Activated T-helper 1 cell treated with anti-CD3 and anti-CD28 coated beads, Interleukin-12 subunit alpha, Interleukin-12 subunit beta, Interleukin-2, Interleukin-4 antibody, amounts not matched to agents 30 ng/mL and 10 ng/mL and 1 ng/mL, durations not matched to agents 14 hours and 24 hours and 36 hours (primary cell): ENCODE data around the gene GPR156. TPM values are rescaled to one million over a fixed set of nuclear protein-coding genes. Genes with fewer than 3 reads are reported as not detected.
"Not testable (repeated sequence)": the region's sequence is repeated elsewhere in the genome, so short reads cannot be mapped to it uniquely, and the experiment has no call there.

Experiments used
- DNase-seq: peaks from one replicate; pipeline ENCODE4 v3.0.0; 2021; ENCODE audit warnings: low spot score
- H3K27ac Mint-ChIP-seq: one replicate; pipeline ENCODE4 v1.8.0; 2021; ENCODE audit warnings: mild to moderate bottlenecking, mixed read lengths
- H3K27me3 Mint-ChIP-seq: one replicate; pipeline ENCODE4 v1.8.0; 2022; ENCODE audit warnings: mild to moderate bottlenecking, moderate library complexity, mixed read lengths; ENCODE audit not compliant: insufficient read depth
- H3K36me3 Mint-ChIP-seq: one replicate; pipeline ENCODE4 v1.8.0; 2021; ENCODE audit warnings: low read depth, mixed read lengths
- H3K4me1 Mint-ChIP-seq: one replicate; pipeline ENCODE4 v1.8.0; 2021; ENCODE audit warnings: low read depth, mixed read lengths
- H3K4me3 Mint-ChIP-seq: one replicate; pipeline ENCODE4 v1.8.0; 2021; ENCODE audit warnings: mild to moderate bottlenecking, moderate library complexity, mixed read lengths
- H3K9me3 Mint-ChIP-seq: one replicate; pipeline ENCODE4 v1.8.0; 2021; ENCODE audit warnings: mixed read lengths
- intact Hi-C: fragments of 100-400 bp; cut with micrococcal nuclease; formaldehyde crosslinking; loops from one replicate; pipeline ENCODE4 v1.15.1; 2024
- total RNA-seq: library from RNA; stranded (reverse); gene quantifications from 2 replicates; pipeline ENCODE4 v1.2.3, GENCODE V29; 2022

Gene GPR156
- total RNA-seq, 1 donor from 2014 or later: 0.18 TPM

GRCh38 chr3:120162400-120162799 lies 122.6 kb downstream of the GPR156 start:
- no peak for DNase-seq
- H3K9me3 Mint-ChIP-seq: no peaks in the 10 kb centered on the region
- H3K27ac Mint-ChIP-seq: no peak overlapping the region
- H3K4me1 Mint-ChIP-seq: no peaks in the 10 kb centered on the region
- H3K4me3 Mint-ChIP-seq: no peak overlapping the region
- H3K36me3 Mint-ChIP-seq: no peaks in the 10 kb centered on the region
- H3K27me3 Mint-ChIP-seq: peaks cover 9% of the 10 kb centered on the region
- intact Hi-C loops: no loop called here

- Mint-ChIP-seq H3K27ac (no peak overlapping the region), H3K27me3 (peaks cover 9% of the 10 kb centered on the region), H3K9me3 (no peaks in the 10 kb centered on the region), H3K36me3 (no peaks in the 10 kb centered on the region), H3K4me3 (no peak overlapping the region), H3K4me1 (no peaks in the 10 kb centered on the region)
- no peak for DNase-seq
- intact Hi-C loops: no loop called here
Observed at GRCh38 chr3:120161902-120162301, 123.1 kb downstream of the GPR156 start.

GRCh38 chr3:120160050-120160449 lies 125.0 kb downstream of the GPR156 start:
- DNase-seq: no peak
- Mint-ChIP-seq H3K27ac (no peak overlapping the region), H3K9me3 (peaks cover 12% of the 10 kb centered on the region), H3K36me3 (peaks cover 6% of the 10 kb centered on the region), H3K4me1 (no peaks in the 10 kb centered on the region), H3K27me3 (peaks cover 11% of the 10 kb centered on the region), H3K4me3 (no peak overlapping the region)
- intact Hi-C loops: no loop called here

- peaks cover 8% of the 10 kb centered on the region for H3K27me3 Mint-ChIP-seq
- H3K4me3 Mint-ChIP-seq: no peak overlapping the region
- H3K27ac Mint-ChIP-seq: no peak overlapping the region
- intact Hi-C loops: no loop called here
- H3K9me3 Mint-ChIP-seq: peaks cover 21% of the 10 kb centered on the region
- DNase-seq: no peak
- no peaks in the 10 kb centered on the region for H3K4me1 Mint-ChIP-seq
- H3K36me3 Mint-ChIP-seq: peaks cover 7% of the 10 kb centered on the region
Observed at GRCh38 chr3:120157681-120158080, 127.3 kb downstream of the GPR156 start.

DNA sequence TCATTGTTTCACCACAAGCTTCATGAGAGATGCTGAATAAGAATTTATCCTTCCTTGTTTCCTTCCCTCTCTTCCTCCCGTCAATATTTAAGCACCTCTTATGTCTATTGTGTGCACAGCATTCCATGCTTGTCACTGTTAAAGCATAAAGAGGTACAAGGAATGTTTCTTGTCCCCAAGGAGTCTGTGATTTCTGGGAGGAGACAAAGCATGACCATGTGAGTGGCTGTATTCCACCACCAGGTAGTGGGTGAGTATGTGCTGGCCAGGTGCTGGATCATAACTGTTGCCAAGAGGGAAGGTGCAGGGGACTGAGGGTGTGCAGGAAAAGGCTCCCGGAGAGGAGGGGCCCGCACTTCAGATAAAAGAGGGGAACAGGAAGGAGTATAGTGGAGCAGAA lies 127.9 kb downstream of the GPR156 start:
- DNase-seq: no peak
- peaks cover 8% of the 10 kb centered on the region for H3K27me3 Mint-ChIP-seq
- no peak overlapping the region for H3K4me3 Mint-ChIP-seq

DNA sequence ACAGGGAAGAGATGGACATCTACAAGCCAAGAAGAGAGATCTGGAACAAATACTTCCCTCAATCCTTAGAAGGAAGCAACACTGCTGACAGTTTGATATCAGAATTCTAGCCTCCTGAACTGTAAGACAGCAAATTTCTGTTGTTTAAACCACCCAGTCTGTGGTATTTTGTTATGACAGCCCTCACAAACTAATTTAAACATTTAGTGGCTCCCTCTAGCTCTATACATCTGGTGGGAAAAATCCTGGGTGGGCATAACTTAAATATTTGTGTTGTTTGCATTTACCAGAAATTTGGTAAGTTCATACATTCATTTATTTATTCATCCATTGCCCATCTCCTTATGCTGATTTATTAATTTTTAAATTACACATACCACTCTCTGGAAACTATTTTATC lies 128.3 kb downstream of the GPR156 start:
- no peak overlapping the region for H3K4me3 Mint-ChIP-seq
- peaks cover 21% of the 10 kb centered on the region for H3K9me3 Mint-ChIP-seq
- H3K27ac Mint-ChIP-seq: no peak overlapping the region
- no peak for DNase-seq
- H3K4me1 Mint-ChIP-seq: no peaks in the 10 kb centered on the region
- peaks cover 6% of the 10 kb centered on the region for H3K27me3 Mint-ChIP-seq
- intact Hi-C loops: no loop called here
- H3K36me3 Mint-ChIP-seq: peaks cover 7% of the 10 kb centered on the region

More for the DNA sequence above, 127.9 kb downstream of the GPR156 start:
- Mint-ChIP-seq H3K27ac (no peak overlapping the region), H3K9me3 (peaks cover 21% of the 10 kb centered on the region), H3K4me1 (no peaks in the 10 kb centered on the region), H3K36me3 (peaks cover 7% of the 10 kb centered on the region)
- intact Hi-C loops: no loop called here

DNA sequence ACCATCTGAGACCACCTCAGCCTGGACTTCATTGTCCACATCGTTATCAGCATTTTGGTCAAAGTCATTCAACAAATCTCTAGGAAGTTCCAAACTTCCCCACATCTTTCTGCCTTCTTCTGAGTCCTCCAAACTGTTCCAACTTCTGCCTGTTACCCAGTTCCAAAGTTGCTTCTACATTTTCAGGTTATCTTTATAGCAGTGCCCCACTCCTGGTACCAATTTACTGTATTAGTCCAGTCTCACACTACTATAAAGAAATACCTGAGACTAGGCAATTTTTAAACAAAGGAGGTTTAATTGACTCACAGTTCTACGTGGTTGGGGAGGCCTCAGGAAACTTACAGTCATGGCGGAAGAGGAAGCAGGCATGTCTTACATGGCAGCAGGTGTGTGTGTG lies 129.3 kb downstream of the GPR156 start:
- intact Hi-C loops, DNase-seq, H3K27me3 Mint-ChIP-seq, H3K36me3 Mint-ChIP-seq, H3K4me1 Mint-ChIP-seq, H3K4me3 Mint-ChIP-seq, H3K27ac Mint-ChIP-seq: not testable (repeated sequence)
- H3K9me3 Mint-ChIP-seq: peaks cover 21% of the 10 kb centered on the region

- intact Hi-C loops: no loop called here
- no peak for DNase-seq
- Mint-ChIP-seq H3K4me1 (no peaks in the 10 kb centered on the region), H3K27ac (no peak overlapping the region), H3K4me3 (no peak overlapping the region), H3K27me3 (peaks cover 2% of the 10 kb centered on the region), H3K9me3 (peaks cover 21% of the 10 kb centered on the region), H3K36me3 (peaks cover 7% of the 10 kb centered on the region)
Observed at GRCh38 chr3:120155108-120155507, 129.9 kb downstream of the GPR156 start.

- H3K27ac Mint-ChIP-seq: no peak overlapping the region
- peaks cover 4% of the 10 kb centered on the region for H3K4me1 Mint-ChIP-seq
- H3K36me3 Mint-ChIP-seq: peaks cover 7% of the 10 kb centered on the region
- H3K9me3 Mint-ChIP-seq: peaks cover 21% of the 10 kb centered on the region
- intact Hi-C loops: no loop called here
- H3K4me3 Mint-ChIP-seq: no peak overlapping the region
- H3K27me3 Mint-ChIP-seq: peaks cover 2% of the 10 kb centered on the region
- DNase-seq: no peak
Observed at GRCh38 chr3:120153294-120153693, 131.7 kb downstream of the GPR156 start.

- Mint-ChIP-seq H3K36me3 (peaks cover 7% of the 10 kb centered on the region), H3K27me3 (peaks cover 2% of the 10 kb centered on the region), H3K27ac (no peak overlapping the region), H3K4me1 (peaks cover 4% of the 10 kb centered on the region), H3K9me3 (peaks cover 21% of the 10 kb centered on the region), H3K4me3 (no peak overlapping the region)
- intact Hi-C loops: no loop called here
- no peak for DNase-seq
Observed at GRCh38 chr3:120151791-120152190, 133.2 kb downstream of the GPR156 start.

- no peak overlapping the region for H3K27ac Mint-ChIP-seq
- intact Hi-C loops: loop anchor here (5.0 kb wide), 1 partner anchor 326 kb away; no protein-coding TSS in a partner anchor
- no peak overlapping the region for H3K4me3 Mint-ChIP-seq
Observed at GRCh38 chr3:120148187-120148949, 136.7 kb downstream of the GPR156 start.

DNA sequence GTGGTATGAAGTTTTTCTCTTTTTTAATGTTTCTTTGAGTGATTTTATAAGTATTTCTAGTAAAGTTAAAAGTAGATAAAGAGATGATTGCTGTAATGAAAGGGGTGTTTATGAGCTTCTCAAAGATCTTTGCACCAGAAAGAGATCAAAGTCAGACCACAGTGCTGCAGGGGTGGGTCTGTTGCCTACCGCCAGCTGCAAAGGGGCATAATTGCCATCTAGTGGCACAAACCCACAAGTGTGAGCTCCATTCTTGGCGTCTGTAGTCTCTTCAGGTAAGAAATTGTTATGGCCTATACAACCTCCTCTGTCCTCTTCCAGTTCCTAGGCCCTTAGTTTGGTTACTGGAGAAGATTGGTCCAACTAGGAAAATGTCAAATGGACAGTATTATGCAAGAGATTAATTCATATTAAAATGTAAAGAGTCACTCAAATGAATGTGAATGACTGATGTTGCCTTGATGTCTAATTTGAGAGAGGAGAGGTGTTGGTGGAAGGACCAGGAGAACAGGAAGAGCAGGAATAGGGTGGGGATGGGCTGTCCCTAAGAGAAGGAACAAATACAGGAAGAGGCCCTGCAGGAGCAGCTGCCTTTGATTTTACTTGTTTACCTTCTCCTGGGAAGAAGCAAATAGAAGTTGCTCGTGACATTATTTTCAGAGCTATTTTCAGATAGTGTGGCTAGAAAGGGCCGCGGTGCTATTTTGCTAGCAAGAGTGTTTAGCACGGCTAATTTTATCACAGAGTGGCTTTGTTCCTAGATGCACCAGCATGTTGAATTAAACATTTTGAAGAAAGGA lies 137.8 kb downstream of the GPR156 start:
- Mint-ChIP-seq H3K36me3 (no peaks in the 10 kb centered on the region), H3K27ac (no peak overlapping the region), H3K27me3 (no peaks in the 10 kb centered on the region), H3K9me3 (no peaks in the 10 kb centered on the region), H3K4me3 (no peak overlapping the region), H3K4me1 (peaks cover 11% of the 10 kb centered on the region)
- intact Hi-C loops: loop anchor here (1.0 to 5.0 kb wide), 2 partner anchors 255 to 325 kb away; no protein-coding TSS in a partner anchor
- DNase-seq: no peak

More at GRCh38 chr3:120148187-120148949, 136.7 kb downstream of the GPR156 start:
- no peaks in the 10 kb centered on the region for H3K36me3 Mint-ChIP-seq
- no peaks in the 10 kb centered on the region for H3K9me3 Mint-ChIP-seq
- H3K27me3 Mint-ChIP-seq: no peaks in the 10 kb centered on the region
- no peak for DNase-seq
- H3K4me1 Mint-ChIP-seq: peaks cover 11% of the 10 kb centered on the region
